Measurements from ENCODE around the gene TCAP. TPM values are rescaled to one million over a fixed set of nuclear protein-coding genes. Genes with fewer than 3 reads are reported as not detected.

Gene TCAP
- total RNA-seq, 1 donor from 2014 or later = 5.3 TPM

- peak; percentile 89 for DNase-seq
- peak; percentile 62 for ATAC-seq
- H3K4me3 ChIP-seq = peak within 1 kb of the TSS; percentile 45
- peak; percentile 63 for TF ChIP-seq CTCF (IDR thresholded peaks at IDR 0.05)
- intact Hi-C loops (cut with DNase I) = no loop called here
- peak within 1 kb of the TSS; percentile 53 for H3K27ac ChIP-seq
- peaks cover 53% of the 10 kb centered on the region for H3K27me3 ChIP-seq
- peaks cover 39% of the 10 kb centered on the region for H3K4me1 ChIP-seq
- no peaks in the 10 kb centered on the region for H3K36me3 ChIP-seq
- H3K9me3 ChIP-seq = no peaks in the 10 kb centered on the region
Observed at GRCh38 chr17:39667945-39668924, 3.1 kb downstream of the TCAP start, which contains the start of gene PNMT. Gene PNMT, plus strand, starts transcription at chr17:39668453. Its CDS starts 23 bp downstream, at chr17:39668476.

GRCh38 chr17:39669897-39670735 is 5.0 kb downstream of the TCAP start:
- ATAC-seq (no peak), DNase-seq (peak; percentile 26)
- Histone ChIP-seq H3K9me3 (no peaks in the 10 kb centered on the region), H3K36me3 (no peaks in the 10 kb centered on the region), H3K27me3 (peaks cover 53% of the 10 kb centered on the region), H3K27ac (no peak overlapping the region), H3K4me3 (no peak overlapping the region), H3K4me1 (peaks cover 25% of the 10 kb centered on the region)
- intact Hi-C loops (cut with DNase I) = no loop called here
- no peak for TF ChIP-seq CTCF (IDR thresholded peaks at IDR 0.05)

GRCh38 chr17:39670746-39671145 is 5.6 kb downstream of the TCAP start:
- no peaks in the 10 kb centered on the region for H3K36me3 ChIP-seq
- H3K27me3 ChIP-seq = peaks cover 53% of the 10 kb centered on the region
- H3K4me1 ChIP-seq = peaks cover 23% of the 10 kb centered on the region
- no peak overlapping the region for H3K4me3 ChIP-seq
- TF ChIP-seq CTCF (IDR thresholded peaks at IDR 0.05) = no peak
- ATAC-seq (no peak), DNase-seq (peak; percentile 46)
- intact Hi-C loops (cut with DNase I) = no loop called here
- no peak overlapping the region for H3K27ac ChIP-seq
- H3K9me3 ChIP-seq = no peaks in the 10 kb centered on the region

GRCh38 chr17:39671651-39672521 is 6.7 kb downstream of the TCAP start:
- H3K27ac ChIP-seq = no peak overlapping the region

More at GRCh38 chr17:39671651-39672521, 6.7 kb downstream of the TCAP start:
- peak; percentile 54 for TF ChIP-seq CTCF (IDR thresholded peaks at IDR 0.05)
- Histone ChIP-seq H3K9me3 (no peaks in the 10 kb centered on the region), H3K27me3 (peaks cover 46% of the 10 kb centered on the region), H3K36me3 (no peaks in the 10 kb centered on the region), H3K4me3 (no peak overlapping the region), H3K4me1 (peaks cover 33% of the 10 kb centered on the region)
- intact Hi-C loops (cut with DNase I) = no loop called here
- DNase-seq (peak; percentile 63), ATAC-seq (peak; percentile 2)

Measured in upper lobe of right lung (tissue), 1 donor.